ENCODE results near the gene PPP1R3F.
A peak's percentile ranks its signal among the peaks of the same experiment; 100 is the strongest.
"Not testable (repeated sequence)": the region's sequence is repeated elsewhere in the genome, so short reads cannot be mapped to it uniquely, and the experiment has no call there.

PPP1R3F gene

GRCh38 chrX:49276207-49276606 lies 6.6 kb downstream of the PPP1R3F start:
- DNase-seq (ENCODE audit: low read depth), result no peak

- no peak for DNase-seq (ENCODE audit: low read depth)
These were observed 7.3 kb downstream of the PPP1R3F start for GRCh38 chrX:49276671-49277534.

- no peak for DNase-seq (ENCODE audit: low read depth)
These were observed 7.9 kb downstream of the PPP1R3F start for GRCh38 chrX:49277535-49277830.

GRCh38 chrX:49278081-49278480 lies 8.5 kb downstream of the PPP1R3F start:
- no peak for DNase-seq (ENCODE audit: low read depth)

DNA sequence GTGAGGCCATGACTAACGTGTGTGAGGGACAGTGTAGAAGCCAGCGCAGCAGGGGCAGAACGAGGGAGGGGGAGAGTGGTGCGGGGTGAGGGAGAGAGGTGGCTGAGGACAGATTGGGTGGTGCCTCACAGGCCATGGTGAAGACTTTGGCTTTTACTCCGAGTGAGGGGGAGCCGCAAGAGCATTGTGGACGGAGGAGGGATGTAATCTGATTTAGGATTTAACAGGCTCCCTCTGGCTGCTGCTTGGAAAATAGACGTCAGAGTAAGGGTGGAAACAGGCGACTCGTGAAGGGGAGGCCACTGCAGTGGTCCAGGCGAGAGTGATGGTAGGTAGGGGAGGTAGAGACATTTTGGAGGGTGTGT lies 13.0 kb downstream of the PPP1R3F start:
- peak; percentile 12 for DNase-seq (ENCODE audit: low read depth)

- DNase-seq (ENCODE audit: low read depth), result no peak
These were observed 14.6 kb downstream of the PPP1R3F start for GRCh38 chrX:49284212-49284611.

- no peak for DNase-seq (ENCODE audit: low read depth)
These were observed 16.5 kb downstream of the PPP1R3F start for GRCh38 chrX:49286136-49286535.

- DNase-seq (ENCODE audit: low read depth), result no peak
These were observed 17.0 kb downstream of the PPP1R3F start for GRCh38 chrX:49286581-49286980.

DNA sequence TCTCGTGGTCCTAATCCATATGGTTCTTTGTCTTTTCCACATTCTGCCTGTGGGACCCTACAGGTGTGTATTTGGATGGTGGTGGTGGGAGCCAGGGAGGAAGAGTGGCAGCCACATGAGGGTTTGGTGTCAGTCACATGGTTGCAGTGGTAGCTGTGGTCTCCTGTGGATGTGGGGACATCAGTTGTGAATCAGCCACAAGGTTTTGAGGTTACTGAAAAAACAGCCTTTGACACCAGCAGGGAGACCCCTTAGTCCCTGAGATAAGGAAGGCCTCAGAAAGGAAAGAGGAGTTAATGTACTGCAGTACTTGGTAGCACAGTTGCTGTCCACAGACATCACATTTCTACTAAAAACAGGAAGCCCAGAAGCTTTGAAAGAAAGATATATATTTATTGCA lies 18.1 kb downstream of the PPP1R3F start:
- DNase-seq (ENCODE audit: low read depth), result no peak

DNA sequence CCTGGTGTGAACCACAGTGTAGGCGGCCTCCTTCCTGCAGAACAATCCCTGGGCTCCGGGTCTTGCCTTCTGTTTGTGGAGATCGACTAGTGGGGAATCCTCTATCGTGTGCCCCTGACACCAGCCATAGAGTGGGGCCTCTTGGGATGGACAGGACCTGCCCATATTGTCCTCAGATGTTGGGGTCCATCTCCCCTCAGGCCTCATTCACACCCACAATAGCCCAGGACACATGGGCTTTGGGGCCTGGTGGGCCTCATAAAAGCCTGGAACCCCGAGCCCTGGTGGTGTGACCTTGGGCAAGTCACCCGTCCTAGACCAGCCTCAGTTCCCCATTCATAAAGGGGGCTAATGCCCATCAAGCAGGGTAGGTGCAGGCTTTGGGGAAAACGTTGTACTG lies 20.6 kb downstream of the PPP1R3F start:
- no peak for DNase-seq (ENCODE audit: low read depth)

DNA sequence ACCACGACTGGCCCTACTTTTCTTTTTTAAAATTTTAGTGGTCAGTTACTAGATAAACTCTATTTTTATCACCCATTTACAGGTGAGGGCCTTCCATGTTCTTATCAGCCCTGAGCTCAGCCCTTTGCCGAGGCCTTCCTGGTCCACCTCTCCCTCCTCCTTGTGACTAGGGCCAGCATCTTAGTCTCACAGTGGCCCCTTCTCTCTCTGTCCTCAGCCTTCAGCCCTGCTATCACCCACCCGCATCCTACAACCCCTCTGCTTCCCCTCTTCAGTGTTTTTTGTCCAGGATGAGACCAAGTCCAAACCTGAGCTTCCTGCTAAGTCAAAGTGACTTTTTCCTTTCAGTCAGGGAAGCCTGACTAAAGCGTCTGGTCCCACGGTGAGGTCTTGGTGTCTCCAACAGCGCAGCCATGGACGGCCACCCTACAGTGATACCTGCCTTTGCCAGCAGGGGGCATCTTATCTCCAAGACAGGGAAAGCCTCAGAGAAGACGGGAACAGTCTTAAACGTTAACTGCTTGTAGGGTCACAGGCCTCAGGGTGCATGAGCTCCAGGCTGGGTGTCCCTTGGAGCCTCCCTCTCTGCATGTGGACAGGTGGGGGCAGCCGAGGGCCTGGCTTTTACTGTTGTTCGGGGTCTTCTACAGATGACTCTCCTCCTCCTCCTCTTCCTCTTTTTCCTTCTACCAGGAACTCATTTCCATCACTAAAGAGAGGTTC lies 22.2 kb downstream of the PPP1R3F start:
- peak; percentile 24 for DNase-seq (ENCODE audit: low read depth)

DNA sequence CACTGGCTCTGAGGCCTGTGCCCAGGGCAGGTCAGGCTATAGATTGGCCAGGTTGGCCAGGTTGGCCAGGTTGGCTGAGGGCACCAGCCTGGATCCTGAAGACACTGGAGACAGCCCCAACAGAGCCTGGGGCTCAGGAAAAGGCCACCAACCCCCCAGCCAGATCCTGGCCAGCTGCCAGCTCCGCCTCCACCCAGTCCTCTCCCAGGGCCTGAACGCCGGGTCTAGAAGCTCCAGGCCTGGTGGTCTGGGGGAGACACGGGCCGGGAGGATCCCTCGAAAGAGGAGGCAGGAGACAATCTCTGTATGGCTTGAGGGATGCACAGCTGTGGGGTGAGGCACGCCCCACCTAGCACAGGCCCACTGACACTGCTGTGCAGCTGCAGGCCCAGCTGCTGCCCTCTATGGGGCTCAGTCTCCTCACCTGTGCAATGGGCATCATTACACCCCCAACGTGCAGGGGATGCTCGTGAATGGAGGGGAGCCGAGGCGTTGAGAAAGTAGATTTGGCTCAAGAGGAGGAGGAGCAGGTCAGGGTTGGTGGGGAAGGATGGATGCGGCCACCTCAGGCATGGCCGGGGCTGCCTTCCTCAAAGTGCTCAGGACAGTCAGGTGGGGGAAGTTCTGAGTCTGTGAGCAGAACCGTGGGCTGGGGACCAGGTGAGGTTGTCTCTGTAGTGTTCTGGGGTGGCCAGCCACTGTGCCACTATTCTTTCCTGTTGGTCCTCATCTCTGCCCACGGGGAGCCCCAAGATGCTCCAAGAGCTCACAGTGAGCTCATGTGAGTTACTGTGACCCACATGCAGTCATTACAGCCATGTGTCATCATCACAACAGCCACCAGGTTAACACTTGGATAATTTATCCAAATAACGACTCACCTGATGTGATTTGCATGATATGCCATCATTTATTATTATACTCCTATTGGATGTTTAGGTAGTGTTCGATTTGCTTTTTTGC lies 23.1 kb downstream of the PPP1R3F start:
- DNase-seq (ENCODE audit: low read depth), result no peak

DNA sequence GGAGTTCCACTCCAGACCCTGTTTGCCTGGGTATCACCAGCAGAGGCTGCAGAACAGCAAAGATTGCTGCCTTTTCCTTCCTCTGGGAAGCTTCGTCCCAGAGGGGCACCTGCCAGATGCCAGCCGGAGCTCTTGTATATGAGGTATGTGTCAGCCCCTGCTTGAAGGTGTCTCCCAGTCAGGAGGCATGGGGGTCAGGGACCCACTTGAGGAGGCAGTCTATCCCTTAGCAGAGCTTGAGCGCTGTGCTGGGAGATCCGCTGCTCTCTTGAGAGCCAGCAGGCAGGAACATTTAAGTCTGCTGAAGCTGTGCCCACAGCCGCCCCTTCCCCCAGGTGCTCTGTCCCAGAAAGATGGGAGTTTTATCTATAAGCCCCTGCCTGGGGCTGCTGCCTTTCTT lies 29.7 kb downstream of the PPP1R3F start:
- not testable (repeated sequence) for DNase-seq (ENCODE audit: low read depth)

DNA sequence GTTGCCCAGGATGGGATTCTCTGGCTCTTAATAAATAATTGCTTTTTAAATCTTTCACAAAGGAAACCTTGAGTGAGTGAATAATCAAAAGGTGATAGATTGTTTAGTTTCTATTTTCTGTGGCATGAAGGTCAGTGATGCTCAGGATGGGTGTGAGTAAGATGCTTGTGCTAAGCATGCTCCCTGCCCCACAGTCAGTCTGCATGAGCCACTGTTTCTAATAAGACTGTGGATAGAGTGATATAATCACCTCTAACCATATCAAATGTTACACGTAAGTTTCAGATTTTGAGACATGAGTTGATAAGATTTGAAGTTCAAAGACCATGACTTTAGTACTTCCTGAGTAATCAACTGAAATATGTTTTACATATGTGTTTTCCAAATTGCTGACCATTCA lies 31.1 kb downstream of the PPP1R3F start:
- no peak for DNase-seq (ENCODE audit: low read depth)

DNA sequence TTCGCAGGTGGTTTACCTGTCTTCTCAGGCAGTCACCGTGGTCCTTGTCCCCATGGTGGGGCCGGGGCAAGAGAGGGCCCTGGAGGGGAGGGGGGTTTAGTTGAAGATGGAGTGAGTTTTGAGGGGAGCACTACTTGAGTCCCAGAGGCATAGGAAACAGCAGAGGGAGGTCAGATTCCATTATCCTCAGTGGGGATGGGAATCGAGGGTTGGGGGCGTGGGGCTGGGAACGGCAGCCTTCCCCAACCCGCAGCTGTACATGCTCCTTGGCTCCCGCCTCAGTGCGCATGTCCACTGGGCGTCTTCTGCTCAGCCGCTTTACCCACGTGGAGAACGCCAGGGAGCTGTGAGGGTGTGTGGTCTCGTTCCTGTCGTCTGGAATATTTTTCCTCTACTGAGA lies 33.8 kb downstream of the PPP1R3F start, which contains the start of gene GAGE10:
TSS of gene GAGE10 (plus strand) at position 301 of the 400 bp plus-strand sequence. CDS start 1,214 bp downstream, outside the sequence.
- no peak for DNase-seq (ENCODE audit: low read depth)

- DNase-seq (ENCODE audit: low read depth), result not testable (repeated sequence)
These were observed 38.2 kb downstream of the PPP1R3F start for GRCh38 chrX:49307775-49308174.

DNA sequence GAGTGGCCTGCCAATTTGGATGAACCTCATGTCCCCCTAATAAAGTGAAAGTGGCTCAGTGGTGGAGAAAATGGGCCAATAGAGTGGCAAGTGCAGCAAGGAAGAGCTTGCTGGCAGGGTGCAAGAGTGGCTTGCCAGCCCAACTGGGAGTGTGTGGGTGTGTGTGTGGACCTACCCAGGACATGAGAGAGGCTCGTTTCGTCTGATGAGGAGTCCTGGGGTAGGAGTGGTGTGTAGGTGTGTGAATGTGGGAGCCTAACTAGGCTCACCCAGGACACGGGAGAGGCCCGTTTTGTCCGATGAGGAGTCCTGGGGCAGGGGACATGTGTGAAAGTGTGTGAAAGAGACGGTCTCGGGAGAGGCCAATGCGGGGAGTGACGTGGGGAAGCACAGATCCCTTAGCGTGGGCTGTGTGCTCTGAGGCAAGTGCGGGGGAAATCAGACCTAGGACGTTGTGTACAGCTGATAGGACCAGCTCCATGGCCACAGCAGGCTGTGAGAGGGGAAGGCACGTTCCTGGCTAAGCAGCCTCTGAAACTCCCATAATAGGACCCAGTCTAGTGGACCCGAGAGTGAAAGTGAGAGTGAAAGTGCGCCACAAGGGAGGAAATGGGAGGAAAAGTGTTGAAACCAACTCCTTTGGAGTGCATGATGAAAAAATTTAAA lies 39.1 kb downstream of the PPP1R3F start:
- DNase-seq (ENCODE audit: low read depth), result no peak

DNA sequence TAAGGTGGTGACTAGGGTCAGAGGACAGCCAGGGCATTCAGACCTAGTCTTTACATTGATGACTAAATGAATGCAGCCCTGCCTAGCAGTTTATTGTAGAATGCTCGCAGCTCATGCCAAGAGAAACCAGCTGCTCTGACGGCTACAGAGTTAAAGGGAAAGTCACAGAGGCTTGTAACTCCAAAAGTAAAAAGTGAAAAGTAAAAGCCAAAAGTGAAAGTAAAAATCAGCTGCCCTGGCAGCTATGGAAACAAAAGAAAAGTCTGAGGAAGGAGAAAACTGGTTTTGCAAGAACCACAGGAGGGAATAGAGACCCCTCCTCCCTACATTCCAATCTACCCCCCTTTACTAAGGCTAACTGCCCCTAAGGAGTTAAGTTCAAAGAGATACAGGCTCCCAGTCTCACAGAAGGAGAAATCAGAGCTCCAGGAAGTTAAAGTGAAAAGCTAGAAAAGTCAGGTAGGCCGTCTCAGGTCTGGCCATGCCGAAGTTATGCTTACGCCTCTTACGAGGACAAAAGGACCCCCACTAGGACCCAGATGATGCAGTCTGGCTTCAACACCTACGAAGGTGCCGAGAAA lies 39.9 kb downstream of the PPP1R3F start:
- DNase-seq (ENCODE audit: low read depth), result no peak

DNA sequence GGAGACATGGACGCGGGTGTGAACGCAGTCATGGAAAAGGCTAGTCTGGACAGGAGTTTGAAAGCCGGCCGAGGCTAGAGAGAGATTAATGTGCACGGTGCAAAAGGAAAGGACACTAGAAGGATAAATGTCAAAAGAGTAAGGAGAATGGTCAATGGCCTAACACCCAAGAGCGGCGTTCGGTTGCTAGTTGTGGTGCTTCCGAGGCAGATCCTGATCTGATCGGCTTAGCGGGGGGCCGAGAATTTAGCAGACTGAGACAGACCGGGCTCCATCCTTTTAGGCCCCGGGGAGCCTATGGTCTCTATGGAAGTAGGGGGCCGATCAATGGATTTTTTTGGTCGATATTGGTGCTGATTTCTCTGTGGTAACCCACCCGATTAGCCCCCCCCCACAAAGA lies 40.8 kb downstream of the PPP1R3F start:
- DNase-seq (ENCODE audit: low read depth), result no peak

DNA sequence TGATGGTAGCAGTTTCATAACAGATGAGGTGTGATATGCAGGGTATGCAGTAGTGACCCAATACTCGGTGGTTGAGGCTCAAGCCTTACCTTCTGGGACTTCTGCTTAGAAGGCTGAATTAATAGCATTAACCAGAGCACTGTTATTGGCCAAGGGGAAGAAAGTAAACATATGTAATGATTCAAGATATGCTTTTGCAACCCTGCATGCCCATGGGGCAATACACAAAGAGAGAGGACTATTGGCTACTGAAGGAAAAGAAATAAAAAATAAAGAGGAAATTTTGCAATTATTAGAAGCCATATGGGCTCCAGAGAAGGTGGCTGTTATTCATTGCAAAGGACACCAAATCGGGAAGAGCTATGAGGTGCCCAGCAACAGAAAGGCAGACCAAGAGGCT lies 42.6 kb downstream of the PPP1R3F start:
- DNase-seq (ENCODE audit: low read depth), result no peak

DNA sequence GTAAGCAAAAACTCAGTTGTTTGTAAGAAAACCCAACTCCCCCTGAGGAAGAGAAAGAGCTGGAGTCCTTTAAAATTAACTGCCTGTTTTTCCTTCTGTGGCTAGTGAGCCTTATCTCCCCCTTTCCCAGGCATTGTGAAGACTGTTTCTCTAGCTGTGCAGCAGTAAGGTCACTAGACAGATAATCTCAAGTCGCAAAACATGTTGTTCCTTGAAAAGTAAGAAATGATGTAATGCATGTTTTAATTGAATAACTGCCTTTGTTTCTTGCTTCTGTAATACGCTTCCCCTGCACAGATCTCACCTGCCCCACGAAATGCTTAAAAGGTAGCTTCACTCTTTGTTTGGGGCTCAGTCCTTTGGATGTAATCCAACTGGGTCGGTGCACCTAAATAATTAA lies 46.5 kb downstream of the PPP1R3F start:
- no peak for DNase-seq (ENCODE audit: low read depth)
